GM19025 (cell line): Measurements from ENCODE around the gene FBXO22.
"Not testable (repeated sequence)": the region's sequence is repeated elsewhere in the genome, so short reads cannot be mapped to it uniquely, and the experiment has no call there.

Source experiments
- ATAC-seq: cut with Tn5 transposase; IDR thresholded peaks from one replicate; pipeline ENCODE4 v1.9.1; 2021; ENCODE audit warnings: mild to moderate bottlenecking, low read depth, moderate library complexity; ENCODE audit not compliant: unreplicated experiment

The FBXO22 gene

DNA sequence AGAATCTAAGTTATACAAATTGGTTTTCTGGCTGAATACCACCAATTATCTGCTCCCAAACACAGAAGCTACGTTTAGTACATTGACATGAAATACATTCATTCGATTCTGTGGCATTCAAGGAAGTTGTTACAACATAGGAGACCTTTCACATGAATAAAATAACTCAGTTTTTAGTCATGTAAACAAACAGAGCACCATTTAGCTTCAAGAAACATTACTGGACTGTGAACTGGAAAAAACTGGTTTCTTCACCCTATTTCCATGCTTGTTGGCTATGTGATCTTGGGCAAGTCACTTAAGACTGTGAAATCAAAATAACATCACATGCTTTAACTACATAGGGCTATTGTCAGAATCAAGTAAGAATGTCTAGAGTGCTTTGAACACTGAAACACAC, 62.4 kb downstream of the FBXO22 start:
- ATAC-seq = no peak

DNA sequence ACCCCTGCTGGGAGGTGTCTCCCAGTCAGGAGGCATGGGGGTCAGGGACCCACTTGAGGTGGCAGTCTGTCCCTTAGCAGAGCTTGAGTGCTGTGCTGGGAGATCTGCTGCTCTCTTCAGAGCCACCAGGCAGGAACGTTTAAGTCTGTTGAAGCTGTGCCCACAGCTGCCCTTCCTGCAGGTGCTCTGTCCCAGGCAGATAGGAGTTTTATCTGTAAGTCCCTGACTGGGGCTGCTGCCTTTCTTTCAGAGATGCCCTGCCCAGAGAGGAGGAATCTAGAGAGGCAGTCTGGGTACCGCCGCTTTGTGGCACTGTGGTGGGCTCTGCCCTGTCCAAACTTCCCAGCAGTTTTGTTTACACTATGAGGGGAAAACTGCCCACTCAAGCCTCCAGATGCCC, 73.1 kb downstream of the FBXO22 start:
- not testable (repeated sequence) for ATAC-seq

DNA sequence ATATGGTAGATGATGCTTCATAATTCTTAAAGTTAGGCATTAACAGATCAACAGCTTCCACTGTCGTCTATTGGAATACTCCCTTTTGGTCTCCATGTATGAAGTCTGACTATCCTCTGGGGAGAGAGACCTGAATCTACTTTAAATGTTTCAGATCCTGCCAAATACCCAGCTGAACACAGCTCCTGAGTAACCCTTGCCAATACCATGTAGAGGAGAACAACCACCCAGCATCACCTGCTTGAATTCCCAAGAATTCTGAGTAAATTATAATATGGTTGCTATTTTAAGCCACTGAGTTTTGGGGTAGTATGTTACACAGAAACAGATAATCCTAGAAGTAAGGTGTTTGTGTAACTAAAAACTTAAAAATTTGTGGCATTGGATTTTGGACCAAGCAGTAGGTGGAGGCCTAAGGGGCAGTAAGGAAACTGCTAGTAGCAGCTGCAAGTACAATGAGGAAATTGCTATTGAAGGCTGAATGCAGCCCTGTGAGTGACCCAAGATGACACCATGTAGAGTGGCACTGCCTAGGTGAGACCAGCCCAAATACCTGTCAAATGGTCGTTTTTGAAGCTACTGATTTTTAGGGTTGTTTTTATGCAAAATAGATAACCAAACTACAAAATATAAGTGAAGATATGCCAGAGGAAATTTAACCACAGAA, 77.6 kb downstream of the FBXO22 start:
- ATAC-seq = no peak

DNA sequence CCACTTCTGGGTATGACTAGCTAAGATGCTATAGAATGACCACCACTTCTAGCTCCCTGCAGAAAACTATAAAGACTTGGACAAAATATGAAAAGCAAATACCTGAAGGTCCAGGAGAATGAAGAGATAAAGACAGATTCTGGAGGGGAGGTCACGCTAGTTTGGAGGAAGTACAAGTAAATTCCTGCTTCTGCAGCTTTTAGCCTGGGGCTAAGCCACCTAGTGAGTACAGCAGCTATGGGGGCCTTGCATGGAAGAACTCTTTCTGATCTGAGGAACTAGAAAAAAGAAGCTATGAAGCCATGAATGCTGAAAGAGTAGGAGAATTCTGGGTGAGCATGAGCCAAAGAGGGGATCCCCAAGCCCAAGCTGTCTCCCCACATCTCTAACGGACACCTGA, 78.8 kb downstream of the FBXO22 start:
- ATAC-seq = no peak

DNA sequence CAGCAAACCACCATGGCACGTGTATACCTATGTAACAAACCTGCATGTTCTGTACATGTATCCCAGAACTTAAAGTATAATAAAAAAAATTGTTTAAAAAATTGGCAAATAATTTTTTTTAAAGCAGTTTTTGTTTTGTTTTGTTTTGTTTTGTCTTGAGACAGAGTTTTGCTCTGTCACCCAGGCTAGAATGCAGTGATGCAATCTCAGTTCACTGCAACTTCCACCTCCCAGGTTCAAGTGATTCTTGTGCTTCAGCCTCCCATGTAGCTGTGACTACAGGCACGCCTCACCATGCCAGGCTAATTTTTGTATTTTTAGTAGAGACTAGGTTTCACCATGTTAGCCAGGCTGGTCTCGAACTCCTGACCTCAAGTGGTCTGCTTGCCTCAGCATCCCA, 81.0 kb downstream of the FBXO22 start:
- not testable (repeated sequence) for ATAC-seq

DNA sequence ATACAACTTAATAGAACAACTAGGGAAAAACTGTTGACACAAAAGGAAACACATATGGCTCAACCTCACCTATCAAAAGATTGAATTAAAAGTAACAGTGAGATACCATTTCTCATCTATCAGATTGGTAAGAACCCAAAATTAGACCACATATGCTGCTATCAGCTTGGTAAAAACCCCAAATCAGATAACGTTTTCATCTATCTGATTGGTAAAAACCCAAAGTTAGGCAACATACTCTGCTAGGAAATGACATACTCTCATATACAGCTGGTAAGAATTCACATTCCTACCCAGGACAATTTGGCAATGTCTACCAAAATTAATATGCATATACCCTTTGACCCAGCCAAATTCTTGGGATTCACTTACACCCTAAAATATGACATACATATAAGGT, 82.3 kb downstream of the FBXO22 start:
- no peak for ATAC-seq

DNA sequence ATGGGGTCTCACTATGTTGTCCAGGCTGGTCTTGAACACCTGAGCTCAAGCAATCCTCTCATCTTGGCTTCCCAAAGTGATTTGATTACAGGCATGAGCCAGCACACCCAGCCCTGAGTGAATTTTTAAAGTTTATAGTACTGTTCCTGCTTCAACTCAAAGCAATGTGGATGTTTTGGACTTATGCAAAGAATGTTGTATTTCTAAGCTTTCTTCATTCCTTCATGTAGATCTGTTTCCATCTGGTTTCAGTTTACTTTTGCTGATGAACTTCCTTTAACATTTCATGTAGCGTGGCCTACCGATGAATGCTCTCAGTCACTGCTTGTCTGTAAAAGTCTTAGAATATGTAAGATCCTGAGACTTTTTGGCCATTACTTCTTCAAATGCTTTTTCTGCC, 85.4 kb downstream of the FBXO22 start:
- ATAC-seq = no peak

DNA sequence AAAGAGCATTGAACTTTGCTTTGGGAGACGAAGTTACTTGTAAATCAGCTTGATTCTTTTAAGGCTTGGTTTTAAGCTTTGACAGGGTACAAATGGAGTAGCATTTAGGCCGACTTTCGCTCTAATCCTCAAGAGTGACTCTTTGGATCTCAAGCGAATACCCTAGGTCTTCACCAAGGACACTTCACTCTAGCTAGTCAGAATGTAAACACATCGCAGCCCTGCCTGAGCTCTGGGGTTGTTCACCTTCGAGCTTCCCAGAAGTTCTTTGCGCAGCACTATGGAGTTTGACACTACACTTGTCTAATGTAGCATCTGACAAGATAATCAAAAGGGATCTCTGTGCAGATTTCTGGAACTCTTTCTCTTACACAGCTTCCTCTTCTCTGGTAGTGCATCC, 86.2 kb downstream of the FBXO22 start:
- no peak for ATAC-seq
